ENCODE measurements around the gene SULT1C3.

SULT1C3 gene

DNA sequence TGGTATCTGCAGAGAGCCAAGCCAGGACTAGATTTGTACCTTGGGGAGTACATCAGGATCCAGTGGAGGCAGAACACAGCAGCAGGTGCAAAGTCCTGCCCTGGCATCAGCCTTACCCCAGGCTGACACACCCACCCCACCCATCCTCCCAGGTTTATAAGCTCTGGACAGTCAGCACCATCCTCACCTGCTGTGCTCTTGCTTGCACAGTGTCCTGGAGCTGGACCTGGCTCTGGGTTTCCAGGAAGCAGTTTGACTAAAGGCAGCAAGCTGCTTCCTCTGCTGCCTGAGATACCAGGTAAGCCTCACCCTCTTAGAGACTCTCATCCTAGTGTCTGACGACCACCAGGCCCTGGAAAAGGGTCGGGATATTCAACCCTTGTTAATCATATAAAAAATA lies at the start of gene SULT1C3:
Gene SULT1C3 (plus strand): TSS at position 183 of the 400 bp plus-strand sequence. CDS start 7,227 bp downstream, outside the sequence.
- DNase-seq: no peak

DNA sequence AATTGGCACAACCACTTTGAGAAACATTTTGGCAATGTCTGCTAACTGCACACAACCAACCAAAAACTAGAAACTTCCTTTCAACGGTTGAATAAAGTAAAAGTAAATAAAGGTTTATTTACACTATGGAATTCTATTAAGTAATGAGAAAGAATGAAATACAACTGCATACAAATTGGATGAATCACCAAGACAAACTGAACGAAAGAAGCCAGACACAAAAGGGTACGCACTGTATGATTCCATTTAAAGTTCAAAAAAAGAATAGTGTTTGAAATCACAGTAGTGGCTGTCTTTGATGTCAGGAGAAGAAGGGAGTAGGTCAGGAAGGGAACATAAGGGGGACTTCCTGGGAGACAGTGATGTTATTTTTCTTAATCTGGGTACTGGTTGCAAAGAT lies 46.5 kb upstream of the SULT1C3 start:
- no peak for DNase-seq

GRCh38 chr2:108194409-108195132 lies 45.2 kb upstream of the SULT1C3 start:
- no peak for DNase-seq

DNA sequence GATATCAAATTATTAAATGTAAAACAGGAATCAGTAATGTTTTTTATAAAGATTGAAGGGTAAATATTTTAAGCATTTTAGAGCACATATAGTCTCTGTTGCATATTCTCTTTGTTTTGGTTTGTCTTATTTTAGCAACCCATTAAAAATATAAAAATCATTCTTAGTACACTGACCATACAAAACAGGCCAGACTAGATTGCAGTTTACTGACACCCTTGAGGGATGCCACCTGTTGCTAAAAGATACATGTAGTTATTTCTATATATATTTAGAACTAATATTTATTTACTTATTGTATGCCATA lies 44.7 kb upstream of the SULT1C3 start:
- no peak for DNase-seq

DNA sequence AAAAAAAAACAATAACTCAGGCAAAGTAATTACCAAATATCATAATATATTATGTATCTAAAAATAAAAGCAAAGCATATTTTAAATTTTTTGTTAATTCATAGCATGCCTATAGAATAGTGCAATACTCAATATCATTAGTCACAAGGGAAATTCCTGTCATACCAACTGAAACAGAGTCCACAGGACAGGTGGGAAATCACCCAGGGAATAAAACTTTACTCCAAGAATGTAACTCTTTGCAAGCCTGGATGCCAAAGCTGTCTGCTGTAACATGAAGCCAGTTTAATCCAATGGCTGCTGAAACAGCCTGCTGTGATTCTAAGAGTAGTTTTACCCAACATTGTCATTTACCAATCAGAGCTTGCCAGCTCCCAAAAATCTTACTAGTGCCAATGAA lies 40.0 kb upstream of the SULT1C3 start:
- DNase-seq: no peak

DNA sequence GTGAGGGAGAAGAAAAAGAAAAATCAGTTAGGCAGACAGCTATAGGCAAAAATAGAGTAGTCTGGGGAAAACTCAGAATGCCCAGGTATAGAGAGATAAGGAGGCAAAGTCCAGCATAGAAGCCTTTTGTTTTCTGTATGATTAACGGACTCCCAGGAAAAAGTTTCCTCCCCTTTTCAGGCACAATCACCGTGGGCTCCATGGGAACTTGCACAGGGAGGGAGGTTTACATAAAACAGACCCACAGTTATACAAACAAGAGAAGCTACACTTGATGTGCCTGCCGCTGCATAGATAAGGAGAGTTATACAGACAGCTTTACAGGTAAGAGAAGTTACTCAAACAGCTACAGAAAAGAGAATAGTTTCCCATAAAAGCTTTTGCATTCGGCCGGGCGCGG lies 39.2 kb upstream of the SULT1C3 start:
- DNase-seq: no peak

DNA sequence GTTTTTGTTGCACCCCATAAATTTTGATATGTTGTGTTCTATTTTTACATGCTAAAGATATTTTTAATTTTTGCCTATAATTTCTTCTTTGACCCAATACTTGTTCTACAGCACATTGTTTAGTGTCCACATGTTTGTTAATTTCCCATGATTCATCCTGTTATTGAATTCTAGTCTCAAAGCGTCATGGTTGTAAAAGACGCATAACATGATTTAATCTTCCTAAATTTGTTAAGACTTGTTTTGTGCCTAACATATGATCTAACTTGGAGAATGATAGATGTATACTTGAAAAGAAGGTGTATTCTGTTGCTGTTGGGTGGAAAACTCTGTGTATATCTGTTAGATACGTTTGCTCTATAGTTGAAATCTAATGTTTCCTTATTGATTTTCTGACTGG lies 27.1 kb upstream of the SULT1C3 start:
- no peak for DNase-seq

DNA sequence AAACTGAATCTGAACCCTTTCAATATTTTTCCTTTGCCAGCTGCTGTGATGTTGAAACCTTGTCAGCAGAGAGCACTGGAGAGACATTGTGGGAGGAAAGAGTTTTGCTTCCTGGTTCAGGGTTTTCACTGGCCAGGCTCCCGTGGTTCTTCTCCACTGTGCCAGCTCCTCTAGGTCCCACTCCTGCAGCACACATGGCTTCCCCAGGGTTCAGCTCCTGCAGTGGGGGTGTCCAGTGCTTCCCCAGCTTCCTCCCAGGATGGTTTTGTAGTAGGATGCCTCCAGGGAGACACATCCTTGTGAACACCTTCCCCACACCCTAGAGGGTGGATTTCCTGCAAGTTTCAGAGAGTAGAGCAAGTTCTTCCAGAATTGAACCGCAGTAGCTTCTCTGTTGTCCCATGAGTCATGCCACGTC lies 24.0 kb upstream of the SULT1C3 start:
- no peak for DNase-seq

DNA sequence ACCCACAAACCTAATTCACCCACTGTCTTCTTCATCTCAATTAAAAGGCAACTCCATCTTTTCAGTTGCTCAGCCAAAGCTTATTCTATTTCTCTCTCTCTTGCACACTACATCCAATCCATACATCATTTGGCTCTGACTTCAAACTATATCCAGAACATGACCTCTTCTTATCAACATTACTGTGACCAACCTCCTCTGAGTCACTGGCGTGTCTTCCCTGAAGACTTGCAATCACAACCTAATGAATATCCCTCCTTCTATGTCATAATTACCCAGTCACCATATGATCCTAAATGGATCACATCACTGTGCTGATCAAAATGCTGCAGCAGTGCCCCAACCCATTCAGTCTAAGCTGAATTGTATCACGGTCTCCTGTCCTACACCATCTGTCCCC lies 22.6 kb upstream of the SULT1C3 start:
- no peak for DNase-seq

DNA sequence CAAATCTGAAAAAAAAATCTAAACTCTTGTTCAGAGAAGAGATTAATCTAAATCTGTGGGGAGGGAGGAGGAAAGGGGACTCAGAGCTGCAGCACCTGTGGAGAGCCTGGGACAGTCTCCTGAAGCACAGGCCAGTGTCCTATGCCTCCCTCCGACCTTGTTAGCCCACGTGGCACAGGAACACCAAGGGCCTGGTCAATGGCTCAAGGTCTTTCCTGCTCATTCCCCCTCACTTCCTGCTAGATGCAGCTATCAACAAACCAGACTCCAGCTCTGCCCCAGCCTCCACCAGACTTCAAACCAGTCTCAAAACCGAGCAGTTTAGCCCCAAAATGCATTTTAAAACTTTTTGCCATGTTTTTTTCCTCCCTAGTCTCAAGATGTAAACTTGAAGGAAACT lies 20.1 kb upstream of the SULT1C3 start:
- DNase-seq: no peak

DNA sequence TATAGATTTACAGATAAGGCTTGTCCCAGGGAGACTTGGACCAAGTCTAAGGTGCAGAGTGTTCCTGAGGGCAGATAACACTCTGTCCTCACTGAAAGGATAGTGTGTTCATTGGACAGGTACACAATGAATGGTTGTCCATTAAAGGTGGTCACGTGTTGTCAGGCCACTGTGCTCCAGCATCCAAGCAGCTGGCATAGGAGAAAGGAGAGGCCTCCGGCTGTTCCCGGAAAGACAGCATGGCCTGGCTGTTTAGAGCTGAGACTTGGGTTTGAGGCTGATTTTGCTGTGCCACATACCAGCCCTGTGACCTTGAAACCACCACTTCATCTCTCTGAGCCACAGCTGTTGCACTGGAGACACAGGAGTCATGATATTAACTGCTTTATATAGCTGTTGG lies 19.6 kb upstream of the SULT1C3 start:
- no peak for DNase-seq

DNA sequence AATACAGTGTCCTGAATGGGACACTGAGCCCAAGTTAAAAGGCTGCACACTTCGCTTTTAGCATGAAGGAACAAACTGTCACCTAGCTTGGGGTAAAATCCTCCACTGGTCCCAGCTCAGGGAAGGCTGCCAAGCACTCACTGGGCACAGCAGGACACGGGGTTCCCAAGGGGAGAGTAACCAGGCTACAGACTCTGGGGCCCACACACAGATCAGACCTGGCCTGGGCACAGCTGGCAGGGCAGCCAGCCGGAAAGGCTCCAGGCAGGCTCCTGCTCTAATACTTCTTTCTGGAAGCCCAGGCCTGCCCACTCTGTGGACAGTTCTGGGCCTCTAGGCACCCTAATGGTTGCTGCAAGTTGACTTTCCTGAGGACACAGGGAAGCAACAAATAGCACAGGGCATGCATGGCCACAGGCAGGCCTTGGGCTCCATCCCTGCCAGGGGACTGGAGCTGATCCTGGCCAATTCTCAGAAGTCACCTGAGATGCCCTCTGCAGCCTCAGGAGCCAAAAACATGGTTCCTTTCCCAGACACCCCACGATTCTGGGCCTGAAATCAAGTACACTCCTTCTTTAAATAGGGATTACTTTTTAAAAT lies 18.7 kb upstream of the SULT1C3 start:
- DNase-seq: no peak

GRCh38 chr2:108222261-108222660 lies 17.5 kb upstream of the SULT1C3 start:
- DNase-seq: no peak

- no peak for DNase-seq
Measured at GRCh38 chr2:108223573-108223972, 16.2 kb upstream of the SULT1C3 start.

DNA sequence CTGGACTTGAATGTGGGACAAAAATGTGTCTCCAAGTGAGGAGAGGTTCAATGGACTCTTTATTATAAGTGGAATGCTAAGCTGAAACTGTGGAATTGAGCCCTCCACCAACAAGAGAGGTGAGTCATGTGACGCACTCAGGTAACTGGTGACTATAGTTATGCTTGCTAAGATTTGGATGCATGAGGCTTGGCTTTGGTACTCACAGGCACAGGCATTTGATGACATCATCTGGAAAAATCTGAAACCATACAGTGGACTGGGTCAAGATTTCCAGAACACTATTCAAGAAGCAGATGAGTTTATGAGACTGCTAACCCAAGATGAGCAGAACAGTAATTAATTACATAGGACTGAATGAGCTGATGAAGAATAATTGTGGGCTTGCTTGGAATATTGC lies 15.7 kb upstream of the SULT1C3 start:
- DNase-seq: no peak

DNA sequence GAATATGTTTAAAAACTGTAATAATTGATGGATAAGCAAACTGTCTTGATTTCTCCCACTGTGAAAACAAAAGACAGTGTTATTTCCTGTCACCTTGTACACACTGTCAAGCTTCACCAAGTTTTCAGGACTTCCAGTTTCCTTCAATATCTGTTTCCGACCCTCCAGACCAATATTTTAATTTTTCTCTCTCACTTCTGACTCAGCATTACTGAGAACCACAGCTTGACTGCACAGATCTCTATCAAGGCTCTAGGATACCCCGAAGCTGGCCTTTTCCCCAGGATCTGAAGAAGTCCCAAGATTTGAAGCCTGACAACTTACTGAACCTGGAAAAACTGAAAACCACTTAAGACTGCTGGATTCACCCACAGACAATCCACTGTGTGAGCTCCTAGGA lies 13.2 kb upstream of the SULT1C3 start:
- no peak for DNase-seq

DNA sequence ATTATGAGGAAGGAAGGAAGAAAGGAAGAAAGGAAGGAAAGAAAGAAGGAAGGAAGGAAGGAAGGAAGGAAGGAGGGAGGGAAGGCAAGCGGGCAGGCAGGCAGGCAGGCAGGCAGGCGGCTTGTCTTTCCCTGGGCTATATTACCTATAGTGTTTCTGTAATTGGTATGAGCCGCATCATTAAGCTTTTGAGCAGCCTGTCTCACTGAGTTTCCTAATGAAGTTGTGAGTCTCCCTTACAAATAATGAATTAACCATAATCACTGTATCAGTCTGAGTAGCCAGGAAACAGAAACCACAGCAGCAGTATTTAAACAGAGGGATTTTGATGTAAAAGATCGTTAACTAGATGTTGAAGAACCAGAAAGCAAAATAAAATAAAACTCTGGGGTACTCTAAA lies 11.8 kb upstream of the SULT1C3 start:
- no peak for DNase-seq

- DNase-seq: no peak
Measured at GRCh38 chr2:108228537-108228936, 11.2 kb upstream of the SULT1C3 start.

DNA sequence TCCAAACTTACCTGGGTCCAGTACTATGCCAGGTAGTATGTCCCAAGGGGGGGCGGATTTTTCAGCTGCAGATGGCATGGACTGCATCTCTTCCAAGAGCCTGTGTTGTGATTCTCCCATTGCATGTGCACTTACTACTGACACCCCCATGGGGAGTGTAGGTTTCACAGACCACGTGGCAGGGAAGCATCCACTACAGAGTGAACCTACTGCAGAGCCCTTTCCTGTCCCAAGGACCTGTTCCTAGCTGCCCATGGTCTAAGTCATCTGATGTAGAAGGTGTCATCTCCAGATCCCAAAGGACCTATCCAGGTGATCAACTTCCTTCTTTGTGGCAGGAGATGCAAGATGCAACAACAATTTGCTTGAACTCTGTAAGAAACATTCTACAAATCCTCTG lies 9.9 kb upstream of the SULT1C3 start:
- no peak for DNase-seq

DNA sequence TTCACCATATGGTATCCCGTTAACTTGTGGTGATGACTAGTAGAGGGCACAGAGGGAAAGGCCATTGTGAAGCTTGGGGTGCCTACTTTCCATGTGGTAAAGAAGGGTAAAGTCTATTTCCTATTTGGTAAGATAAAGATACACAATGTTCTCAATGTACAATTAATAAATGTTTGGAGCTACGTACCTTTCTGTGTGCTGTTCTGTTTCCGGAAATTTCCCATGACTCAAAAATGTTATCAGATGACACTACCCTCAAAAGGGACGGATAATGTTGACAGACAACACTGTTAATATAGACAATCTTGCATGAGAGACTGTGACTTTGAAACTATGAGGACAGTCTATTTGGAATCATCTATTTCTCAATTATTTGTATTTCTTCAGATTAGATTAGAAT lies 4.2 kb upstream of the SULT1C3 start:
- DNase-seq: no peak

- DNase-seq: no peak
Measured at GRCh38 chr2:108236676-108237335, 3.0 kb upstream of the SULT1C3 start.

DNA sequence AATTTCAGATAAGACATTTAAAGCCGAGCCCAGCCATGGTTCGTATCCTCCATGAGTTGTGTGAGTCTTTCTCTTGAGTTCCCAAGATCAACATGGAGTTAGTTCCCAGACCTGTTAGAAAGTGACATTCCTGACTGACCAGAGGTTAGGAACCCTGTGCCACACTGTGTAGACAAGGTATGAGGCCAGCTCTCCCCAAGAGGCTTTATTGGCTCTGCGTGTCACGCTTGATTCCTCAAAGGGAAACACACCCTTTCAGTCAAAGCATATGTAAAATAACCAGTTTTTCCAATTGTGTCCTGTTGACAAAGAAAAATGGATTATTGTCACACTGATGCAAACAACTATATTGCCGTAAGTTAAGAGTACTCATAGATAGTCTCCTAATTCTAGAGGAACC lies 1.2 kb downstream of the SULT1C3 start:
- DNase-seq: no peak

DNA sequence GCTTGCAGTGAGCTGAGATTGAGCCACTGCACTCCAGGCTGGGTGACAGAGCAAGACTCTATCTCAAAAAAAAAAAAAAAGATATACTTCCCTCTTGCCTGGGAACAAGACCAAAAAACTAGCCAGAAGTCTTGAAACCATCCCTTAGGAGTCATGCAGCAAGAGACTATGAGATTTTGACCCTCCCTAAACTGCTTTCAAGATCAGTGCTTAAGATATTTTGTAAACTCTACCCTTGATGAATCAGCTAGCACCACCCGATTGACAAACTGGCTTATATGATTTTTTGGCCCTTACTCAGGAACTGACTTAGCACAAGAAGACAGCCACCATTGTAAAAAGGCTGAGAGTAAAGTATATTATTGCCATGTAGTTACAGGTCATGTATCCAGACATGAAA lies 3.8 kb downstream of the SULT1C3 start:
- DNase-seq: no peak

DNA sequence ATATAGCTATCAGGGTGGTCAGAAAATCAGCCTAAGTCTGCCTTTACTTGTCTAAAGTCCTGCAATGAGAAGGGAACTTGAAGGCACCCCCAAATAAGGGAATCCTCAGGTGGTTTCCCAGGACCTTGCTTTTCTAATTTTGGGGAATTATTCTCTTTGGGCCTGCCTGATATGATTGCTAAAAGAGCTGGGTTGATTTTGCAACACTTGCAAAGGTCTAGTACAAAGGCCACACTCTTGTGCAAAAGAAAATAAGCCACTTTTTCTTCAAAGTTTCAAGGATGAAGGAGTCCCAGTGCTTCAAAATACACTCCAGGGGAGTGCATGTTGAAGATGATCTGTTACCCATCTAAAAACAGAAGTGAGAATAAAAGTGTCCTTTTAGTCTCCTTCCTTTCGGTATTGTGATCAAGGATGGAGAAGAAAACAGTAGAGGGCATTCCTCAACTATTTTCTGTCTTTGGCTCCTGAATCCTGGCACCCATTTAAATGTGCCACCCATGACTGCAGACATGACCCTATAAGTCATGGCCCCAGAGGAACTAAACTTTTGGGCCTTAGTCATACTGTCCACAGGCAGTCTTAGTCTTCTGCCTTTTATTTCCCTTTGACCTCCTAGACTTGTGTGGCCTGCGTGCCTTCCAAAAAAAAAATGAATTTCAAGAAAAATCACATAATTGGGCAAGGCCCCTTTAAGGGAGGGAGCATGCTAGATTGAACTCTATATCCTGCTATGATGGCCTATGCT lies 5.1 kb downstream of the SULT1C3 start:
- no peak for DNase-seq

All from KG1 (cell line).